OCI-LY1 (cell line): Measurements from ENCODE around the gene DCX.

ENCODE experiments used
- H2AFZ ChIP-seq: fragments of 200-600 bp; sonication (generic), shearing (Covaris generic); 2 replicates; pipeline ENCODE4 v1.6.0; 2014; ENCODE audit warnings: antibody characterized with exemption, mild to moderate bottlenecking, low read length
- H3F3A ChIP-seq: fragments of 200-600 bp; sonication (generic), shearing (Covaris generic); 2 replicates; pipeline ENCODE4 v1.6.0; 2014; ENCODE audit warnings: mild to moderate bottlenecking, antibody characterized with exemption, low read length, moderate library complexity; ENCODE audit not compliant: insufficient read depth
- H3K27ac ChIP-seq: fragments of 200-600 bp; sonication (generic); 2 replicates; pipeline ENCODE4 v1.5.1; 2014; ENCODE audit warnings: low read length, mixed run types, mild to moderate bottlenecking, low read depth; ENCODE audit not compliant: poor library complexity, severe bottlenecking
- H3K27me3 ChIP-seq: fragments of 200-600 bp; sonication (generic); 2 replicates; pipeline ENCODE4 v1.6.0; 2014; ENCODE audit warnings: antibody characterized with exemption, mild to moderate bottlenecking, low read length, moderate library complexity; ENCODE audit not compliant: insufficient read depth
- H3K36me3 ChIP-seq: fragments of 200-600 bp; sonication (generic); 2 replicates; pipeline ENCODE4 v1.6.1; 2014; ENCODE audit warnings: mild to moderate bottlenecking, antibody characterized with exemption, low read length, moderate library complexity, mixed read lengths; ENCODE audit not compliant: insufficient read depth
- H3K4me1 ChIP-seq: fragments of 200-600 bp; sonication (generic); 2 replicates; pipeline ENCODE4 v1.5.1; 2014; ENCODE audit warnings: mild to moderate bottlenecking, low read length, moderate library complexity; ENCODE audit not compliant: insufficient read depth, severe bottlenecking
- H3K4me2 ChIP-seq: fragments of 200-600 bp; sonication (generic), shearing (Covaris generic); 2 replicates; pipeline ENCODE4 v1.6.1; 2014; ENCODE audit warnings: low read length
- H3K4me3 ChIP-seq: fragments of 200-600 bp; sonication (generic); 2 replicates; pipeline ENCODE4 v1.5.1; 2014; ENCODE audit warnings: low read length, low read depth, mild to moderate bottlenecking, mixed read lengths; ENCODE audit not compliant: poor library complexity, severe bottlenecking
- H3K79me2 ChIP-seq: fragments of 200-600 bp; shearing (Covaris generic); 2 replicates; pipeline ENCODE4 v1.6.1; 2016; ENCODE audit warnings: mixed run types, low read length, mixed read lengths; ENCODE audit not compliant: insufficient read depth
- H3K9ac ChIP-seq: fragments of 200-600 bp; sonication (generic), shearing (Covaris generic); 2 replicates; pipeline ENCODE4 v1.6.1; 2014; ENCODE audit warnings: mild to moderate bottlenecking, low read length, mixed read lengths
- H3K9me2 ChIP-seq: fragments of 200-600 bp; sonication (generic), shearing (Covaris generic); 2 replicates; pipeline ENCODE4 v1.6.1; 2014; ENCODE audit warnings: low read depth, mild to moderate bottlenecking, low read length, mixed read lengths
- H3K9me3 ChIP-seq: fragments of 200-600 bp; shearing (Covaris generic); 2 replicates; pipeline ENCODE4 v1.6.1; 2014; ENCODE audit warnings: low read length, mixed read lengths
- H4K20me1 ChIP-seq: fragments of 200-600 bp; sonication (generic), shearing (Covaris generic); 2 replicates; pipeline ENCODE4 v1.6.0; 2016; ENCODE audit warnings: mild to moderate bottlenecking, low read length; ENCODE audit not compliant: insufficient read depth
- CTCF ChIP-seq: fragments of 200-600 bp; sonication (generic), shearing (Covaris generic); IDR thresholded peaks from 2 replicates; pipeline ENCODE4 v1.5.1; 2017; ENCODE audit warnings: mild to moderate bottlenecking, antibody characterized with exemption, low read length, moderate library complexity, mixed read lengths
- EZH2 ChIP-seq: fragments of 200-600 bp; sonication (generic), shearing (Covaris generic); IDR thresholded peaks from 2 replicates; pipeline ENCODE4 v1.8.0; 2017; ENCODE audit warnings: borderline replicate concordance, mixed run types, mild to moderate bottlenecking, antibody characterized with exemption, low read length, moderate library complexity, mixed read lengths

DCX gene

GRCh38 chrX:111386077-111386476, 25.9 kb downstream of the DCX start:
- Histone ChIP-seq H2AFZ (no peak overlapping the region), H3K4me2 (no peak overlapping the region), H3K4me3 (no peak overlapping the region), H3K9ac (no peak overlapping the region), H3K9me3 (no peaks in the 10 kb centered on the region), H4K20me1 (no peaks in the 10 kb centered on the region), H3K27ac (no peak overlapping the region), H3K79me2 (no peaks in the 10 kb centered on the region), H3K4me1 (no peaks in the 10 kb centered on the region), H3K36me3 (no peaks in the 10 kb centered on the region), H3K9me2 (no peaks in the 10 kb centered on the region), H3F3A (no peaks in the 10 kb centered on the region), H3K27me3 (no peaks in the 10 kb centered on the region)
- TF ChIP-seq CTCF (no peak), EZH2 (no peak)

DNA sequence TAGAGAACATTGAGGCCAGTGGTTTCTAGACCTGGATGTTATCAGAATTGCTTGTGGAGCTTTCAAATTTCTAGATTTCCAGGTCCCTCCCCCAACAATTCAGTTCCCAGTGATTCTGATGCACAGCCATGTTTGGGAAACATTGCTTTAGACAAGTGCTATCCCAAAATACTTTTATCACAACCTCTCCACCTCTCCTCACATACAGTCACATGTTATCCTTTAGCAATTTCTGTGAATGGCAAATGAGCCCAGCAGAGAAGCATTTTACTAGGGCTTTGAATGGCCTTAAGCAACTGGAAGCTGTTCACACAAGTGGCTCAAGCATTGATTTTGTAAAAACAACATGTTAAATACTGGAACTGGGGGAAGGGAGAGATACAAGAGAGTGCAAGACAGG, 29.7 kb downstream of the DCX start:
- no peak overlapping the region for H3K4me3 ChIP-seq
- no peaks in the 10 kb centered on the region for H3K79me2 ChIP-seq
- no peaks in the 10 kb centered on the region for H4K20me1 ChIP-seq
- no peaks in the 10 kb centered on the region for H3K36me3 ChIP-seq
- H3K27me3 ChIP-seq: no peaks in the 10 kb centered on the region
- H3K9ac ChIP-seq: no peak overlapping the region
- TF ChIP-seq EZH2 (no peak), CTCF (no peak)
- no peaks in the 10 kb centered on the region for H3K9me3 ChIP-seq
- no peak overlapping the region for H3K4me2 ChIP-seq
- H3K4me1 ChIP-seq: no peaks in the 10 kb centered on the region
- H3K27ac ChIP-seq: no peak overlapping the region
- no peaks in the 10 kb centered on the region for H3F3A ChIP-seq
- H3K9me2 ChIP-seq: no peaks in the 10 kb centered on the region
- no peak overlapping the region for H2AFZ ChIP-seq

DNA sequence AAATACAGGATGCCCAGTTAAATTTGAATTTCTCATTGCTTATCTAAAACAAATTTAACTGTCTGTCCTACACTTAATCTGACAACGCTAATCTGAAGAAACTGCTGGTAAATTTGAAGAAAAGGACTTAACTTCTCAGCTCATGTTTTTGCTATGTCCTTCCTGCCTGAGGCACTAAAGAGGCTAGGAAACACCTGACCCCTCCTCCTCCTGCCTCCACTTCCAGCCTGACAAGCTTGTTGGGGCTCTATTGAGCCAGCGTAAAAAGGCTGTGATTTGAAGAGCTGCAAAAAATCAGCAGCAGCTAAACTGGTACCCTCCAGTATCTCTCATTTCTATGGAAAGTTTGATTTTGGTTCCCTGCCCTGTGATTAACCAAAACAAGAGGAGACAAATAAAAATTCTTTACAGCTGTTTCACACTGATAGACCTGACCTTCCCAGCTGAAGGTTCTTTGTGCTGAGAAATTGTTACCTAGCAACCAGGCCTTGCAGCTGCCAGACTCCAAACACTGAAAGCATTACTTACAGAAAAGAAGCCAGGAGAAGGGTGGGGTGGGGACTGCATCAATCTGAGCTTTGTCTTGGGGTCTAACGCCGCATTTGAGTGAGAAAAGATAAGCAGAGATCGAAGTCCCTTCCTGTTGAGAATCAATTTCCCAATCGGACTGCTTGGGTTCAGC, 35.0 kb downstream of the DCX start:
- Histone ChIP-seq H3K4me3 (no peak overlapping the region), H3K27ac (no peak overlapping the region), H3K4me1 (no peaks in the 10 kb centered on the region), H3K9me3 (no peaks in the 10 kb centered on the region), H3K4me2 (no peak overlapping the region), H4K20me1 (no peaks in the 10 kb centered on the region), H3F3A (no peaks in the 10 kb centered on the region), H3K9ac (no peak overlapping the region), H2AFZ (no peak overlapping the region), H3K9me2 (no peaks in the 10 kb centered on the region), H3K36me3 (no peaks in the 10 kb centered on the region), H3K27me3 (no peaks in the 10 kb centered on the region), H3K79me2 (no peaks in the 10 kb centered on the region)
- TF ChIP-seq EZH2 (no peak), CTCF (no peak)
